PC-3 (cell line): ENCODE data around the gene OSBPL9. TPM values are rescaled to one million over a fixed set of nuclear protein-coding genes. Genes with fewer than 3 reads are reported as not detected.
"Not testable (repeated sequence)": the region's sequence is repeated elsewhere in the genome, so short reads cannot be mapped to it uniquely, and the experiment has no call there.

Source experiments
- ATAC-seq: fragments of 200-7000 bp; cut with Tn5 transposase; 2 replicates; pipeline ENCODE4 v1.9.1; 2020; ENCODE audit warnings: mild to moderate bottlenecking, moderate library complexity
- BruUV-seq: library from RNA; stranded (reverse); fragments of 400-500 nt; replicated peaks from 2 replicates; lab custom pipeline; 2021; lab: Mats Ljungman, UMichigan
- CTCF ChIA-PET: fragments of 300-600 bp; sonication (Branson Sonifier 250); formaldehyde crosslinking; loops from one replicate; lab custom pipeline; 2022; ENCODE audit warnings: antibody characterized with exemption; lab: Charles Lee
- POLR2A ChIA-PET: fragments of 300-600 bp; sonication (Branson Sonifier 250); formaldehyde crosslinking; loops from one replicate; lab custom pipeline; 2022; ENCODE audit warnings: antibody characterized with exemption; ENCODE audit not compliant: unreplicated experiment; lab: Charles Lee
- DNase-seq: peaks from one replicate; pipeline ENCODE4 v3.0.0-alpha.2; 2015
- H2AFZ ChIP-seq: fragments of 300-600 bp; sonication (generic); 2 replicates; pipeline ENCODE4 v1.6.0; 2016; ENCODE audit warnings: antibody characterized with exemption, low read length
- H3F3A ChIP-seq: fragments of 300-600 bp; sonication (generic); one replicate; pipeline ENCODE4 v1.6.0; 2017; ENCODE audit warnings: antibody characterized with exemption, low read length, control low read depth, mild to moderate bottlenecking; ENCODE audit not compliant: unreplicated experiment
- H3K27ac ChIP-seq: fragments of 300-600 bp; sonication (generic); 2 replicates; pipeline ENCODE4 v1.5.1; 2016; ENCODE audit warnings: mild to moderate bottlenecking, low read length
- H3K27me3 ChIP-seq: fragments of 300-600 bp; sonication (generic); 2 replicates; pipeline ENCODE4 v1.6.1; 2016; ENCODE audit warnings: low read length, mixed read lengths
- H3K36me3 ChIP-seq: fragments of 300-600 bp; sonication (generic); 2 replicates; pipeline ENCODE4 v1.6.1; 2016; ENCODE audit warnings: low read depth, mixed run types, low read length, mixed read lengths
- H3K4me1 ChIP-seq: fragments of 300-600 bp; sonication (generic); 2 replicates; pipeline ENCODE4 v1.5.1; 2016; ENCODE audit warnings: low read length; ENCODE audit not compliant: insufficient read depth
- H3K4me2 ChIP-seq: fragments of 300-600 bp; sonication (generic); 2 replicates; pipeline ENCODE4 v1.6.0; 2016; ENCODE audit warnings: low read length
- H3K4me3 ChIP-seq: fragments of 300-600 bp; sonication (generic); 2 replicates; pipeline ENCODE4 v1.5.1; 2016; ENCODE audit warnings: mild to moderate bottlenecking, low read length, mixed read lengths
- H3K79me2 ChIP-seq: fragments of 300-600 bp; sonication (generic); 2 replicates; pipeline ENCODE4 v1.6.1; 2017; ENCODE audit warnings: low read length, mixed read lengths
- H3K9ac ChIP-seq: fragments of 300-600 bp; sonication (generic); 2 replicates; pipeline ENCODE4 v1.6.0; 2016; ENCODE audit warnings: mild to moderate bottlenecking, low read length
- H3K9me2 ChIP-seq: fragments of 300-600 bp; sonication (generic); replicated peaks from 2 replicates; pipeline ENCODE4 v1.6.1; 2016; ENCODE audit warnings: mixed run types, low read length, mixed read lengths
- H3K9me3 ChIP-seq: fragments of 300-600 bp; sonication (generic); 2 replicates; pipeline ENCODE4 v1.6.1; 2016; ENCODE audit warnings: low read length, mixed read lengths
- H4K20me1 ChIP-seq: fragments of 300-600 bp; sonication (generic); 2 replicates; pipeline ENCODE4 v1.6.1; 2016; ENCODE audit warnings: low read length, mixed read lengths
- CTCF ChIP-seq: fragments of 300-600 bp; sonication (generic); conservative IDR thresholded peaks from 2 replicates; pipeline ENCODE4 v1.5.1; 2017; ENCODE audit warnings: antibody characterized with exemption, low read depth, mild to moderate bottlenecking, low read length
- EZH2 ChIP-seq: fragments of 300-600 bp; sonication (generic); IDR thresholded peaks from one replicate; pipeline ENCODE4 v1.6.1; 2017; ENCODE audit warnings: antibody characterized with exemption, mild to moderate bottlenecking, low read length; ENCODE audit not compliant: unreplicated experiment
- EZH2phosphoT487 ChIP-seq: fragments of 300-600 bp; sonication (generic); IDR thresholded peaks from 2 replicates; pipeline ENCODE4 v1.6.1; 2018; ENCODE audit warnings: mild to moderate bottlenecking, antibody characterized with exemption, low read length, borderline replicate concordance
- intact Hi-C: fragments of 100-400 bp; cut with micrococcal nuclease; formaldehyde crosslinking; loops from 2 replicates; pipeline ENCODE4 v1.9.0; 2023
- total RNA-seq: library from RNA; depleted of rRNA; stranded (reverse); fragments of >200 nt; gene quantifications from 2 replicates; pipeline ENCODE4 v1.2.3, GENCODE V29; 2014

Gene OSBPL9
- total RNA-seq, 1 experiment from 2014 or later: 74.7 TPM

GRCh38 chr1:51699391-51699790 lies 82.5 kb downstream of the OSBPL9 start:
- Histone ChIP-seq H3K79me2 (peaks cover 13% of the 10 kb centered on the region; the same call in 1 of the 2 replicates), H3K36me3 (no peaks in the 10 kb centered on the region), H3K27ac (no peak overlapping the region), H3K4me2 (no peak overlapping the region), H3K4me3 (no peak overlapping the region), H3K9me2 (no peaks in the 10 kb centered on the region), H3K4me1 (no peaks in the 10 kb centered on the region), H2AFZ (no peak overlapping the region), H3K9ac (no peak overlapping the region), H4K20me1 (no peaks in the 10 kb centered on the region), H3K9me3 (no peaks in the 10 kb centered on the region), H3K27me3 (no peaks in the 10 kb centered on the region), H3F3A (no peaks in the 10 kb centered on the region)
- ChIA-PET POLR2A (no interaction called here), CTCF (no interaction called here)
- BruUV-seq: no TSS peak
- TF ChIP-seq EZH2phosphoT487: no peak
- TF ChIP-seq EZH2: no peak
- TF ChIP-seq CTCF: no peak
- intact Hi-C loops: loop anchor here (10.0 kb wide), 1 partner anchor 65 kb away; no protein-coding TSS in a partner anchor
- no peak for ATAC-seq
- DNase-seq: no peak

GRCh38 chr1:51701782-51702181 lies 84.9 kb downstream of the OSBPL9 start:
- ATAC-seq, H3F3A ChIP-seq, POLR2A ChIA-PET, H3K9me3 ChIP-seq, H3K27me3 ChIP-seq, H3K9ac ChIP-seq, H3K4me2 ChIP-seq, H3K9me2 ChIP-seq, H3K27ac ChIP-seq, H3K36me3 ChIP-seq, DNase-seq, H3K4me1 ChIP-seq, H2AFZ ChIP-seq, H4K20me1 ChIP-seq, H3K4me3 ChIP-seq, CTCF ChIA-PET, BruUV-seq, intact Hi-C loops: not testable (repeated sequence)
- peaks cover 12% of the 10 kb centered on the region; the same call in 1 of the 2 replicates for H3K79me2 ChIP-seq

- CTCF ChIA-PET: not testable (repeated sequence)
Observed at GRCh38 chr1:51702220-51702619, 85.3 kb downstream of the OSBPL9 start.

GRCh38 chr1:51705035-51705434 lies 88.1 kb downstream of the OSBPL9 start:
- Histone ChIP-seq H3K27ac (no peak overlapping the region), H3K9ac (no peak overlapping the region), H3K4me3 (no peak overlapping the region), H3K9me2 (no peaks in the 10 kb centered on the region), H3K9me3 (no peaks in the 10 kb centered on the region), H3K4me2 (no peak overlapping the region), H3K4me1 (no peaks in the 10 kb centered on the region), H2AFZ (no peak overlapping the region), H3K79me2 (peaks cover 18% of the 10 kb centered on the region; the same call in 1 of the 2 replicates), H4K20me1 (no peaks in the 10 kb centered on the region), H3K27me3 (no peaks in the 10 kb centered on the region), H3F3A (no peaks in the 10 kb centered on the region), H3K36me3 (no peaks in the 10 kb centered on the region)
- no TSS peak for BruUV-seq
- ChIA-PET CTCF (no interaction called here), POLR2A (no interaction called here)
- ATAC-seq: no peak
- no peak for DNase-seq
- intact Hi-C loops: no loop called here
- TF ChIP-seq EZH2 (no peak), EZH2phosphoT487 (no peak), CTCF (no peak)

More at GRCh38 chr1:51702220-51702619, 85.3 kb downstream of the OSBPL9 start:
- H2AFZ ChIP-seq, intact Hi-C loops, H3K9ac ChIP-seq, BruUV-seq, H4K20me1 ChIP-seq, H3F3A ChIP-seq, H3K4me1 ChIP-seq, DNase-seq, H3K4me3 ChIP-seq, H3K4me2 ChIP-seq, POLR2A ChIA-PET, H3K9me2 ChIP-seq, H3K9me3 ChIP-seq, ATAC-seq, H3K27me3 ChIP-seq, H3K36me3 ChIP-seq, H3K27ac ChIP-seq: not testable (repeated sequence)
- peaks cover 16% of the 10 kb centered on the region; the same call in 1 of the 2 replicates for H3K79me2 ChIP-seq
